CD8-positive, alpha-beta memory T cell (primary cell): Measurements from ENCODE around the gene TTC23. TPM values are rescaled to one million over a fixed set of nuclear protein-coding genes. Genes with fewer than 3 reads are reported as not detected.

Experiments
- CTCF ChIA-PET: fragments of 350-600 bp; sonication (Branson Sonifier 250); formaldehyde crosslinking; loops from one replicate; lab custom pipeline; 2021; ENCODE audit warnings: antibody characterized with exemption; lab: Charles Lee
- POLR2A ChIA-PET: fragments of 350-600 bp; sonication (Branson Sonifier 250); formaldehyde crosslinking; loops from one replicate; lab custom pipeline; 2021; ENCODE audit warnings: antibody characterized with exemption; lab: Charles Lee
- DNase-seq, 5 donors: peaks; one replicate each; pipeline versions ENCODE4 v3.0.0 to v3.0.0-alpha.2; 2020 to 2022; ENCODE audit warnings: mixed read lengths in 1 of 5
- H3K27ac ChIP-seq: one replicate; pipeline ENCODE4 v1.7.0; 2013; ENCODE audit warnings: low read depth, mild to moderate bottlenecking, low read length, moderate library complexity
- H3K27me3 ChIP-seq: 2 replicates; pipeline ENCODE4 v1.7.0; 2013; ENCODE audit warnings: low read length, mild to moderate bottlenecking; ENCODE audit not compliant: insufficient read depth, poor library complexity, severe bottlenecking
- H3K36me3 ChIP-seq: 2 replicates; pipeline ENCODE4 v1.7.0; 2013; ENCODE audit warnings: mild to moderate bottlenecking, low read length, moderate library complexity; ENCODE audit not compliant: insufficient read depth
- H3K4me1 ChIP-seq: 2 replicates; pipeline ENCODE4 v1.7.0; 2013; ENCODE audit warnings: mild to moderate bottlenecking, low read length, moderate library complexity; ENCODE audit not compliant: insufficient read depth
- H3K4me3 ChIP-seq: 2 replicates; pipeline ENCODE4 v1.7.0; 2013; ENCODE audit warnings: mild to moderate bottlenecking, low read length
- H3K9me3 ChIP-seq: 2 replicates; pipeline ENCODE4 v1.7.0; 2013; ENCODE audit warnings: mild to moderate bottlenecking, low read length
- H3K27ac Mint-ChIP-seq, 8 donors: one replicate each; pipeline ENCODE4 v1.8.0; 2020 to 2021; ENCODE audit warnings: mixed read lengths in 8 of 8, mild to moderate bottlenecking in 6 of 8, inconsistent platforms in 3 of 8, moderate library complexity in 3 of 8
- H3K27me3 Mint-ChIP-seq, 2 donors: one replicate each; pipeline ENCODE4 v1.8.0; 2020 to 2021; ENCODE audit warnings: mixed read lengths in 2 of 2, mild to moderate bottlenecking in 1 of 2, moderate library complexity in 1 of 2
- H3K36me3 Mint-ChIP-seq, 3 donors: one replicate each; pipeline ENCODE4 v1.8.0; 2020 to 2021; ENCODE audit warnings: mixed read lengths in 3 of 3, inconsistent platforms in 1 of 3, mild to moderate bottlenecking in 1 of 3
- H3K4me1 Mint-ChIP-seq, 3 donors: one replicate each; pipeline ENCODE4 v1.8.0; 2020 to 2021; ENCODE audit warnings: mixed read lengths in 3 of 3, inconsistent platforms in 1 of 3, mild to moderate bottlenecking in 1 of 3
- H3K4me3 Mint-ChIP-seq, 7 donors: one replicate each; pipeline ENCODE4 v1.8.0; 2020 to 2021; ENCODE audit warnings: mixed read lengths in 7 of 7, mild to moderate bottlenecking in 6 of 7, moderate library complexity in 4 of 7, inconsistent platforms in 2 of 7
- H3K9me3 Mint-ChIP-seq, 5 donors: one replicate each; pipeline ENCODE4 v1.8.0; 2020 to 2022; ENCODE audit warnings: mixed read lengths in 5 of 5, mild to moderate bottlenecking in 3 of 5, moderate library complexity in 2 of 5, inconsistent platforms in 1 of 5
- polyA plus RNA-seq: library from polyadenylated mRNA; unstranded; fragments of 300-500 nt; fragmentation: Illumina TruSeq; gene quantifications from one replicate; pipeline ENCODE4 v1.2.3, GENCODE V29; 2021
- total RNA-seq, 2 experiments: library from RNA; stranded (reverse); gene quantifications; one replicate each; pipeline ENCODE4 v1.2.3, GENCODE V29; 2021

The TTC23 gene
- total and polyA plus RNA-seq, 3 experiments from 2014 or later, result 0.10 to 2.7 (median 2.0) TPM

- Mint-ChIP-seq H3K36me3 (peaks cover 15 to 40% (median 20%) of the 10 kb centered on the region in 3 donors), H3K4me1 (peaks cover 13 to 17% (median 17%) of the 10 kb centered on the region in 3 donors), H3K9me3 (no peaks in the 10 kb centered on the region), H3K27ac (no peak overlapping the region), H3K27me3 (no peaks in the 10 kb centered on the region), H3K4me3 (no peak overlapping the region)
- DNase-seq, result no peak
- no peak overlapping the region for H3K4me3 ChIP-seq
- H3K4me1 ChIP-seq, result peaks cover 17% of the 10 kb centered on the region
- ChIA-PET CTCF (interaction anchor here (1.1 kb wide), 1 partner anchor 16 kb away, joined by 4 read pairs; no protein-coding TSS in a partner anchor), POLR2A (no interaction called here)
- H3K27me3 ChIP-seq, result no peaks in the 10 kb centered on the region
- H3K36me3 ChIP-seq, result peaks cover 5% of the 10 kb centered on the region
- no peaks in the 10 kb centered on the region for H3K9me3 ChIP-seq
- H3K27ac ChIP-seq, result no peak overlapping the region
Measured at GRCh38 chr15:99257107-99257750, 7.8 kb upstream of the TTC23 start.

- Histone ChIP-seq H3K4me1 (peaks cover 31% of the 10 kb centered on the region), H3K4me3 (no peak overlapping the region), H3K36me3 (peaks cover 5% of the 10 kb centered on the region), H3K27me3 (no peaks in the 10 kb centered on the region), H3K9me3 (no peaks in the 10 kb centered on the region), H3K27ac (no peak overlapping the region)
- Mint-ChIP-seq H3K27me3 (no peaks in the 10 kb centered on the region), H3K4me3 (peak overlapping the region in 3 of 7 donors; percentile 20 to 57 (median 28)), H3K27ac (peak overlapping the region in 3 of 8 donors; percentile 4 to 51 (median 26)), H3K4me1 (peaks cover 28 to 31% (median 30%) of the 10 kb centered on the region in 3 donors), H3K36me3 (peaks cover 10 to 31% (median 15%) of the 10 kb centered on the region in 3 donors), H3K9me3 (peaks cover 0 to 9% (median 4%) of the 10 kb centered on the region in 5 donors)
- POLR2A ChIA-PET, result no interaction called here
- CTCF ChIA-PET, result interaction anchor here (1.0 to 3.0 kb wide), 3 partner anchors 11 to 450 kb away, joined by 3 to 12 read pairs (median 6); no protein-coding TSS in a partner anchor
- DNase-seq, result no peak
Measured at GRCh38 chr15:99253381-99254090, 4.2 kb upstream of the TTC23 start.

DNA sequence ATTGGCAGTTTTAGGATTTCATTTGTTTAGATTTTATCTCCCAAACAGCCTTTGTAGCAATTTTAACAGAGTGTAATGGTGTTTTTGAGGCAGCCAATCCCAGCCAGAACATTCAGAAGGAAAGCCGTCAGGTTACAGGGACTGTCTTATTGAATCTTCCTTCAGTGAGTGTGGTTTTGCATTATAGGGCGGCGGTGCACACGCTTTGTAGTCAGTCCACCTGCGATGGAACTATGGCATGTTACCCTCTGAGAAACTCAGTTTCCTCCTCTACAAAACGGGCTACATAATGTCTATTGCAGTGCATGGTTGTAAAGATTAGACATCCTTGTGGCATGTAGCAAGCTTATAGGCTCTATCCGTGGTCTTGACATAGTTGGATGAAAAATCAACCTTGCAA lies 2.9 kb upstream of the TTC23 start:
- H3K36me3 Mint-ChIP-seq, result peaks cover 5 to 19% (median 6%) of the 10 kb centered on the region in 3 donors
- peak overlapping the region in 3 of 8 donors; percentile 31 to 63 (median 56) for H3K27ac Mint-ChIP-seq
- Histone ChIP-seq H3K4me1 (peaks cover 31% of the 10 kb centered on the region), H3K27me3 (no peaks in the 10 kb centered on the region), H3K4me3 (peak overlapping the region; percentile 83), H3K27ac (no peak overlapping the region), H3K9me3 (no peaks in the 10 kb centered on the region), H3K36me3 (peaks cover 5% of the 10 kb centered on the region)
- ChIA-PET CTCF (interaction anchor here (1.4 to 1.6 kb wide), 3 partner anchors 15 to 504 kb away, joined by 3 read pairs; no protein-coding TSS in a partner anchor), POLR2A (no interaction called here)
- no peaks in the 10 kb centered on the region for H3K27me3 Mint-ChIP-seq
- H3K4me3 Mint-ChIP-seq, result peak overlapping the region in 6 of 7 donors; percentile 91 to 95 (median 94)
- DNase-seq, result no peak
- peaks cover 28 to 31% (median 30%) of the 10 kb centered on the region in 3 donors for H3K4me1 Mint-ChIP-seq
- peaks cover 0 to 9% (median 4%) of the 10 kb centered on the region in 5 donors for H3K9me3 Mint-ChIP-seq

- peak; percentile 86 to 93 (median 89) for DNase-seq
- peak within 1 kb of the TSS in 6 of 7 donors; percentile 91 to 95 (median 94) for H3K4me3 Mint-ChIP-seq
- no peaks in the 10 kb centered on the region for H3K27me3 Mint-ChIP-seq
- Histone ChIP-seq H3K9me3 (no peaks in the 10 kb centered on the region), H3K4me1 (peaks cover 31% of the 10 kb centered on the region), H3K4me3 (peak within 1 kb of the TSS; percentile 83), H3K27ac (peak within 1 kb of the TSS; percentile 55), H3K27me3 (no peaks in the 10 kb centered on the region), H3K36me3 (peaks cover 3% of the 10 kb centered on the region)
- peaks cover 3 to 11% (median 4%) of the 10 kb centered on the region in 3 donors for H3K36me3 Mint-ChIP-seq
- H3K27ac Mint-ChIP-seq, result peak within 1 kb of the TSS; percentile 41 to 93 (median 84)
- ChIA-PET CTCF (interaction anchor here (0.6 to 1.6 kb wide), 5 partner anchors 16 to 1948 kb away, joined by 3 read pairs; no protein-coding TSS in a partner anchor), POLR2A (no interaction called here)
- peaks cover 28 to 31% (median 30%) of the 10 kb centered on the region in 3 donors for H3K4me1 Mint-ChIP-seq
- peaks cover 0 to 9% (median 4%) of the 10 kb centered on the region in 5 donors for H3K9me3 Mint-ChIP-seq
Measured at GRCh38 chr15:99250857-99251841, 1.8 kb upstream of the TTC23 start, which contains the start of gene LRRC28. Gene LRRC28 (plus strand): TSS chr15:99251481. CDS start chr15:99255958, 4,477 bp downstream.

GRCh38 chr15:99250494-99250856 lies 1.1 kb upstream of the TTC23 start:
- peak overlapping the region in 6 of 7 donors; percentile 91 to 95 (median 94) for H3K4me3 Mint-ChIP-seq
- POLR2A ChIA-PET, result no interaction called here
- no peaks in the 10 kb centered on the region for H3K27me3 Mint-ChIP-seq
- peaks cover 0 to 7% (median 0%) of the 10 kb centered on the region in 3 donors for H3K36me3 Mint-ChIP-seq
- Histone ChIP-seq H3K4me3 (peak overlapping the region; percentile 68), H3K9me3 (no peaks in the 10 kb centered on the region), H3K27ac (peak overlapping the region; percentile 22), H3K27me3 (no peaks in the 10 kb centered on the region), H3K4me1 (peaks cover 31% of the 10 kb centered on the region), H3K36me3 (no peaks in the 10 kb centered on the region)
- peaks cover 0 to 9% (median 4%) of the 10 kb centered on the region in 5 donors for H3K9me3 Mint-ChIP-seq
- H3K27ac Mint-ChIP-seq, result peak overlapping the region in 7 of 8 donors; percentile 61 to 93 (median 84)
- DNase-seq, result peak in 1 of 5 donors; percentile 1
- CTCF ChIA-PET, result no interaction called here
- H3K4me1 Mint-ChIP-seq, result peaks cover 28 to 31% (median 30%) of the 10 kb centered on the region in 3 donors

DNA sequence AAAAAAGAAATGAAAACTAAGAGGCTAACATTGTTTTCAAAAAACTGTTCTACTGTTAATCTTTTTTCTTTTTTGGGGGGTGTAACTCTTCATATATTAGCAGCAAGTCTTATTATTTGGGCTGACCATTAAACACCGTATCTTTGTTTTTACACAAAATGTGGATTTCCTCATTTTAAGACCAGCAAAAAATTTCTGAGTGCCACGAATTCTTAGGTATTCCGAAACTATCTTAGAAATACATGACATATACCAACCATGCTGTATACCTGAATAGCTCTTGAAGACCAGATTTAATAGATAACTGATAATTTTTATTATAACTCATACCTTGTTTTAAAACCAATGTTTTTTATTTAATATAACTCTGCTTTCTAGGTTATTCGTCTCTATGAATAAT lies 620 bp upstream of the TTC23 start:
- Mint-ChIP-seq H3K27me3 (no peaks in the 10 kb centered on the region), H3K4me3 (peak overlapping the region in 1 of 7 donors; percentile 94), H3K27ac (no peak overlapping the region), H3K4me1 (peaks cover 28 to 31% (median 30%) of the 10 kb centered on the region in 3 donors), H3K36me3 (peaks cover 0 to 7% (median 0%) of the 10 kb centered on the region in 3 donors), H3K9me3 (peaks cover 0 to 9% (median 4%) of the 10 kb centered on the region in 5 donors)
- Histone ChIP-seq H3K4me1 (peaks cover 31% of the 10 kb centered on the region), H3K27me3 (no peaks in the 10 kb centered on the region), H3K27ac (no peak overlapping the region), H3K36me3 (no peaks in the 10 kb centered on the region), H3K9me3 (no peaks in the 10 kb centered on the region), H3K4me3 (no peak overlapping the region)
- no peak for DNase-seq
- CTCF ChIA-PET, result no interaction called here
- POLR2A ChIA-PET, result interaction anchor here (0.6 kb wide), 1 partner anchor 141 kb away, joined by 3 read pairs; no protein-coding TSS in a partner anchor
